Panc1 (cell line): ENCODE measurements around the gene FBF1. TPM values are rescaled to one million over a fixed set of nuclear protein-coding genes. Genes with fewer than 3 reads are reported as not detected.
A peak's percentile ranks its signal among the peaks of the same experiment; 100 is the strongest.
"Not testable (repeated sequence)": the region's sequence is repeated elsewhere in the genome, so short reads cannot be mapped to it uniquely, and the experiment has no call there.

Experiments
- ATAC-seq: fragments of 200-7000 bp; cut with Tn5 transposase; 2 replicates; pipeline ENCODE4 v1.9.1; 2020; ENCODE audit warnings: mild to moderate bottlenecking, moderate library complexity
- BruUV-seq: library from RNA; stranded (reverse); fragments of 400-500 nt; replicated peaks from 2 replicates; lab custom pipeline; 2021; lab: Mats Ljungman, UMichigan
- CTCF ChIA-PET: fragments of 300-600 bp; sonication (Branson Sonifier 250); formaldehyde crosslinking; loops from one replicate; lab custom pipeline; 2022; ENCODE audit warnings: antibody characterized with exemption; lab: Charles Lee
- POLR2A ChIA-PET: fragments of 300-600 bp; sonication (Branson Sonifier 250); formaldehyde crosslinking; loops from one replicate; lab custom pipeline; 2022; ENCODE audit warnings: antibody characterized with exemption; lab: Charles Lee
- DNase-seq: peaks from one replicate; pipeline ENCODE4 v3.0.0-alpha.2; 2010; ENCODE audit warnings: low read depth, low spot score
- H3K27ac ChIP-seq: 2 replicates; pipeline ENCODE4 v1.5.1; 2011; ENCODE audit warnings: mild to moderate bottlenecking, low read length, inconsistent platforms
- H3K27me3 ChIP-seq: fragments of 200-500 bp; sonication (Bioruptor generic); 2 replicates; pipeline ENCODE4 v1.6.0; 2014; ENCODE audit warnings: low read length, inconsistent platforms; ENCODE audit not compliant: control insufficient read depth, insufficient read depth
- H3K36me3 ChIP-seq: fragments of 200-500 bp; sonication (Bioruptor generic); 2 replicates; pipeline ENCODE4 v1.5.1; 2014; ENCODE audit warnings: inconsistent platforms, mild to moderate bottlenecking, low read length, moderate library complexity; ENCODE audit not compliant: control insufficient read depth, insufficient read depth
- H3K4me1 ChIP-seq: 2 replicates; pipeline ENCODE4 v1.5.1; 2011; ENCODE audit warnings: inconsistent platforms, mild to moderate bottlenecking, low read length, moderate library complexity; ENCODE audit not compliant: control insufficient read depth, insufficient read depth
- H3K4me3 ChIP-seq, 2 experiments: 2 replicates each; pipeline ENCODE4 v1.5.1; 2011 to 2012; ENCODE audit warnings: low read depth in 2 of 2, low read length in 2 of 2, mild to moderate bottlenecking in 2 of 2, inconsistent platforms in 1 of 2, moderate library complexity in 1 of 2
- H3K9me3 ChIP-seq: fragments of 200-500 bp; sonication (Bioruptor generic); 2 replicates; pipeline ENCODE4 v1.5.1; 2014; ENCODE audit warnings: low read depth, mild to moderate bottlenecking, inconsistent platforms, low read length, moderate library complexity; ENCODE audit not compliant: control insufficient read depth, insufficient read depth
- CTCF ChIP-seq: fragments of 450-650 bp; IDR thresholded peaks from 2 replicates; pipeline ENCODE4 v1.5.1; 2017; ENCODE audit warnings: mild to moderate bottlenecking
- POLR2AphosphoS5 ChIP-seq: IDR thresholded peaks from 2 replicates; pipeline ENCODE4 v1.6.1; 2012; ENCODE audit warnings: mild to moderate bottlenecking, low read depth, low read length, moderate library complexity
- SIN3A ChIP-seq: IDR thresholded peaks from 2 replicates; pipeline ENCODE4 v1.6.1; 2012; ENCODE audit warnings: low read depth, mild to moderate bottlenecking, low read length, moderate library complexity, borderline replicate concordance; ENCODE audit not compliant: insufficient read depth
- TCF7L2 ChIP-seq: IDR thresholded peaks from 2 replicates; pipeline ENCODE4 v1.6.1; 2011; ENCODE audit warnings: mild to moderate bottlenecking, low read depth, low read length, inconsistent platforms
- in situ Hi-C: cut with HindIII; loops from 2 replicates; pipeline ENCODE4 v1.10.0; 2016; ENCODE audit warnings: low sequenced_read_pairs, low pct_unique_long_range_greater_than_20kb
- intact Hi-C: fragments of 100-400 bp; cut with micrococcal nuclease; formaldehyde crosslinking; loops from one replicate; pipeline ENCODE4 v1.10.0; 2022; ENCODE audit not compliant: unreplicated experiment
- total RNA-seq: library from RNA; stranded (reverse); gene quantifications from one replicate; pipeline ENCODE4 v1.2.1, GENCODE V29; 2021; ENCODE audit not compliant: unreplicated experiment
- TF ChIP-seq, protein P1 (sequence below), 2 experiments: IDR thresholded peaks; 2 replicates each; pipeline ENCODE4 v1.6.1; 2011 to 2012; ENCODE audit warnings: low read depth in 2 of 2, control low read depth in 1 of 2, low read length in 1 of 2, mild to moderate bottlenecking in 1 of 2, moderate library complexity in 1 of 2; ENCODE audit not compliant: insufficient read depth in 1 of 2

The FBF1 gene
- total RNA-seq, 1 experiment from 2014 or later, result 32.5 TPM

GRCh38 chr17:75975757-75976174 lies 34.9 kb upstream of the FBF1 start:
- Histone ChIP-seq H3K27me3 (no peaks in the 10 kb centered on the region), H3K36me3 (peaks cover 13% of the 10 kb centered on the region; the same call in 1 of the 2 replicates), H3K4me3 (no peak overlapping the region), H3K4me1 (peaks cover 20% of the 10 kb centered on the region), H3K9me3 (no peaks in the 10 kb centered on the region), H3K27ac (peak overlapping the region; percentile 55; the same call in 1 of the 2 replicates)
- BruUV-seq, result no TSS peak
- intact Hi-C loops (no loop called here), in situ Hi-C loops (no loop called here)
- CTCF ChIA-PET, result no interaction called here
- no peak for ATAC-seq
- no peak for TF ChIP-seq POLR2AphosphoS5
- TF ChIP-seq SIN3A, result no peak
- TF ChIP-seq, protein P1, sequence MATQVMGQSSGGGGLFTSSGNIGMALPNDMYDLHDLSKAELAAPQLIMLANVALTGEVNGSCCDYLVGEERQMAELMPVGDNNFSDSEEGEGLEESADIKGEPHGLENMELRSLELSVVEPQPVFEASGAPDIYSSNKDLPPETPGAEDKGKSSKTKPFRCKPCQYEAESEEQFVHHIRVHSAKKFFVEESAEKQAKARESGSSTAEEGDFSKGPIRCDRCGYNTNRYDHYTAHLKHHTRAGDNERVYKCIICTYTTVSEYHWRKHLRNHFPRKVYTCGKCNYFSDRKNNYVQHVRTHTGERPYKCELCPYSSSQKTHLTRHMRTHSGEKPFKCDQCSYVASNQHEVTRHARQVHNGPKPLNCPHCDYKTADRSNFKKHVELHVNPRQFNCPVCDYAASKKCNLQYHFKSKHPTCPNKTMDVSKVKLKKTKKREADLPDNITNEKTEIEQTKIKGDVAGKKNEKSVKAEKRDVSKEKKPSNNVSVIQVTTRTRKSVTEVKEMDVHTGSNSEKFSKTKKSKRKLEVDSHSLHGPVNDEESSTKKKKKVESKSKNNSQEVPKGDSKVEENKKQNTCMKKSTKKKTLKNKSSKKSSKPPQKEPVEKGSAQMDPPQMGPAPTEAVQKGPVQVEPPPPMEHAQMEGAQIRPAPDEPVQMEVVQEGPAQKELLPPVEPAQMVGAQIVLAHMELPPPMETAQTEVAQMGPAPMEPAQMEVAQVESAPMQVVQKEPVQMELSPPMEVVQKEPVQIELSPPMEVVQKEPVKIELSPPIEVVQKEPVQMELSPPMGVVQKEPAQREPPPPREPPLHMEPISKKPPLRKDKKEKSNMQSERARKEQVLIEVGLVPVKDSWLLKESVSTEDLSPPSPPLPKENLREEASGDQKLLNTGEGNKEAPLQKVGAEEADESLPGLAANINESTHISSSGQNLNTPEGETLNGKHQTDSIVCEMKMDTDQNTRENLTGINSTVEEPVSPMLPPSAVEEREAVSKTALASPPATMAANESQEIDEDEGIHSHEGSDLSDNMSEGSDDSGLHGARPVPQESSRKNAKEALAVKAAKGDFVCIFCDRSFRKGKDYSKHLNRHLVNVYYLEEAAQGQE (IDR thresholded peaks at IDR 0.05; ENCODE audit: insufficient read depth in 1 of 2, low read depth in 2 of 2, low read length in 1 of 2), result no peak
- TF ChIP-seq TCF7L2, result no peak
- no peak for TF ChIP-seq CTCF
- no peak for DNase-seq
- POLR2A ChIA-PET, result no interaction called here

GRCh38 chr17:75975187-75975586 lies 34.3 kb upstream of the FBF1 start:
- BruUV-seq, POLR2A ChIA-PET: not testable (repeated sequence)

DNA sequence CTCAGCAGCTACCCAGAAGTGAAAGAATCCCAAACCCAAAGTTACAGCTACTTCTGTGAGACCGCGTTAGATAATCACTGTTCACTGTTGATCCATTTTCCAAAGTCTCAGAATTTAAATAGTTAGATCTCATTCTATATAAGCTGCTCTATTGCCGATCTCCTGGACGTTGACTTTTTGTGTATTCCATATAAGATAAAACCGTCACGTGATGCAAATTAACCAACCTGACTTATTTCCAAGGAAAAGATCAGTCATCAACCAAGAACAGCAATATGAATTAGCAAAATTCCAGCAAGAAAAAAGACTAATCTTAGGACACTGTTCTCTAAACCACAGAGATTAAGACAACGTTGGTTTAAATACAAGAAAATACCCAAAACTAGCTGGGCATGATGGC lies 29.8 kb upstream of the FBF1 start:
- in situ Hi-C loops (no loop called here), intact Hi-C loops (no loop called here)
- ChIA-PET CTCF (no interaction called here), POLR2A (no interaction called here)
- H3K27me3 ChIP-seq, result no peaks in the 10 kb centered on the region
- H3K4me3 ChIP-seq, result no peak overlapping the region
- H3K27ac ChIP-seq, result no peak overlapping the region
- no peak for TF ChIP-seq SIN3A
- TF ChIP-seq POLR2AphosphoS5, result no peak
- TF ChIP-seq, protein P1 (IDR thresholded peaks at IDR 0.05; ENCODE audit: insufficient read depth in 1 of 2, low read depth in 2 of 2, low read length in 1 of 2), result no peak
- no peak for TF ChIP-seq TCF7L2
- TF ChIP-seq CTCF, result no peak
- DNase-seq (no peak), ATAC-seq (no peak)
- BruUV-seq, result no TSS peak
- H3K9me3 ChIP-seq, result no peaks in the 10 kb centered on the region
- H3K4me1 ChIP-seq, result no peaks in the 10 kb centered on the region
- peaks cover 7% of the 10 kb centered on the region; the same call in 1 of the 2 replicates for H3K36me3 ChIP-seq

More at GRCh38 chr17:75975187-75975586, 34.3 kb upstream of the FBF1 start:
- H3K9me3 ChIP-seq, H3K27me3 ChIP-seq, in situ Hi-C loops, DNase-seq, intact Hi-C loops, H3K27ac ChIP-seq, H3K4me3 ChIP-seq, ATAC-seq, CTCF ChIA-PET: not testable (repeated sequence)
- Histone ChIP-seq H3K4me1 (peaks cover 15% of the 10 kb centered on the region), H3K36me3 (peaks cover 13% of the 10 kb centered on the region; the same call in 1 of the 2 replicates)
